Renal cortical epithelial cell (primary cell): ENCODE measurements around the gene MEGF6. TPM values are rescaled to one million over a fixed set of nuclear protein-coding genes. Genes with fewer than 3 reads are reported as not detected.

Source experiments
- DNase-seq: peaks from one replicate; pipeline ENCODE4 v3.0.0-alpha.2; 2011; ENCODE audit warnings: low read depth
- total RNA-seq: library from RNA; depleted of rRNA; stranded (reverse); fragments of >200 nt; gene quantifications from 2 replicates; pipeline ENCODE4 v1.2.3, GENCODE V29; 2014

MEGF6 gene
- total RNA-seq, 1 donor from 2014 or later, result 5.7 TPM

GRCh38 chr1:3469849-3470649 is 141.3 kb downstream of the MEGF6 start:
- no peak for DNase-seq

GRCh38 chr1:3469104-3469848 is 142.0 kb downstream of the MEGF6 start:
- DNase-seq, result no peak

DNA sequence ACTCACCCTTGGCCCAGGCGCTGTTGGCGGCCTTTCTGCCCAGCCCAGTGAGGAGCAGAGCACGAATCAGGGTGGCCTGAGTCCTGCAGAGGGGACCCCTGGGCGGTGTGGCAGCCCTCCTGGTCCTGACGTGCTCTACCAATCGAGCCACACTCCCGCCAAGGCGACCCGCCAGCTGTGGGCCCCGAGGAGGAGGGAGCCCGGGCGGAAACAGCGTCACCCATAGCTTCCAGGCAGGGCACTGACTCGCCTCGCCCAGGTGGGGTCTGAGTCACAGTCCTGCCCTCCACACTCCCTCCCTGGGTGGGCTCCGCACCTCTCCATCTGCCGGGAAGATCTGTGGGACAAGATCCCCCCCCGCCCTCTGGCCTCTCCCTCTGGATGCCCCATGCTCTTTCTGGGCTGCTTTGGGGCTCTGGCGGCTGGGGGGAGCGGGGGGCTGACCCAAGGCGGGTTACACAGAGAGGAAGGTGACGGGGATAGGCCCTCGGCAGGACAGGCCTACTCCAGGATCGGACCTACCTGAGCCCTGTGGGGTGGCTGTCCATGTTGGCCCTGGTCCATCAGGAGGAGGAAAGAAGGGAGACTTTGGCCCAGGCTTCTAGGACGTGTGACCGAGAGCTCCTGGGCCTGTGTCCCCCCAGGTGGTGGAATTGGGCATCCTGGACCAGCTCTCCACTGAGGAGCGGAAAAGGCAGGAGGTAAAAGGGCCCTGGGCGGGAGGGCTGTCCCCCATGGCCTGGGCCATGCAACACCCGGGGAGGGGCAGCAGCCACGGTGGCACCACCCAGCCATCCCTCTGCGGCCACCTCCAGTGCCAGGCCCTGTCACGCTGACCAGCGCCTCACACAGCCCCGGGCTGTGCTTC is 142.8 kb downstream of the MEGF6 start:
- no peak for DNase-seq

DNA sequence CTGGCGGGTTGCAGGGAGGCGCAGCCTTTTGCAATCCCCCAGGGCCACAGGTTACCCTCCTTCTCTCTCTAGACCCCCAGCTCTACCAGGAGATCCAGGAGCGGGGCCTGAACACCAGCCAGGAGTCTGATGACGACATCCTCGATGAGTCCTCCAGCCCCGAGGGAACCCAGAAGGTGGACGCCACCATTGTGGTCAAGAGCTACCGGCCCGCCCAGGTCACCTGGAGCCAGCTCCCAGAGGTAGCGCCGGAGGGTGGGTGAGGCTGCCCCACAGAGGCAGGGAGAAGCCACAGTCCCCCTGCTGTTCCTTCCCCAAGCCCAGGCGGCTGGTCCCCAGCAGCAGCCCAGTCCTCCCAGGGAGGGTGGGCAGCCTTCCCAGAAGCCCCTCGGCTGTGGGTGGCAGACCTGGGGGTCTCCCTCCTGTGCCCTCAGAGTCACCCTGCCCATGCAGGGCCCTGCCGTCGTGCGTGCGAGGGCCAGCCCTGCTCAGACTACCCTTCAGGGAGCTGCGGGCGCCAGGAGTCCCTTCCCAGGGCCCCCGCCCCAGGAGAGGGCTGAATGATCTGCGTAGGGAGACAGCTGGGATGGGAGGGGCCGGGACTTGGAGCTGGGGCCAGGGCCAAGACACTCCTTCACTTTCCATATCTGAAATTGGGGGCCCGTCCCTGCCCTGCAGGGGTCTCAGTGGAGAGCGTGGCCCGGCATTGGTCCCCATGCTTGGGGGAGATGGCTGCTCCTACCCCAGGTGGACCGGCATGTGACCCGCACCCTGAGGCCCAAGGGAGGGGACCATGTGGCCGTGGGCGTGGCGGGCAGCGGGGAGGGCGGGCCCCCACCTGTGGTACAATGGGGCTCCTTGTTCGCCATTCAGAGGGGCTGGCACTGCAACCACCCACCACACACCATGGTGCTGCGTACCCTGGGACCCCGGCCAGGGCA is 143.9 kb downstream of the MEGF6 start:
- DNase-seq, result no peak

GRCh38 chr1:3466366-3467075 is 144.8 kb downstream of the MEGF6 start:
- no peak for DNase-seq

GRCh38 chr1:3465935-3466321 is 145.4 kb downstream of the MEGF6 start:
- no peak for DNase-seq

GRCh38 chr1:3465091-3465934 is 146.0 kb downstream of the MEGF6 start:
- no peak for DNase-seq

- DNase-seq, result no peak
Observed at GRCh38 chr1:3464649-3465025, 146.7 kb downstream of the MEGF6 start.

DNA sequence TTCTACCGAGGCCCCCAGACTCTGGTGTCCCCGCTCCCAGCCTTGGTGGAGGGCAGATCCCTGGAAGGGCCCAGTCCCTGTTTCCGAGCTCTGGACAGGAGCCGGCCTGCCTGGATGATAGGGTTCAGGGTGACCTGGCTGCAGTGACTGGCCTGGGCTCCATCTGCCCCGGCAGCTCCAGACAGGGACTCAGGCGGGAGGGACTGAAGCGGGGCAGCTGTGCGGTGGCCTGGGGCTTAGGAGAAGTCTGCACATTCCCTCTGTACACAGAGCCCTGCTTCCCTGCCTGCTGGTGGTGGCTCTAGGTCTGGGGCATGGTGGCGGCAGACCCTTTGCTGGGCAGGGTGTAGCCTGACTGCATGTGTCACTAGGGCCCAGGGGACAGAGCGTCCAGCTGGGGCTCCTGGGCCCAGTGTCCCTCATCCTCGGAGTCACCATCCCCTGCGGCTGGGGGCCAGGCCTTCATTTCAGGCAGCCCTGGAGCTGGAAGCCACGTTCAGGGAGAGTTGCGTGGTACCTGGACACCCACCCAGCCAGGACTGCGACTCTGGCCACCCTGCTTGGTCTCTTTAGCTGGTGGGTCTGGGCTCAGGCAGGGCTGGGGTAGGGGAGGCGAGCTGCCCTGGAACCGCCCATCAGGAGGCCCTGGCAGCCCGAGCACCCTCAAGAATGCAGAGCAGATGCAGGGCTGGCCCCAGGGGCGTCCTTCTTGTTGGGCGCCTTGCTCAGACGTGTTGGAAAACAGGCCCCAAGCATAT is 147.2 kb downstream of the MEGF6 start:
- no peak for DNase-seq

DNA sequence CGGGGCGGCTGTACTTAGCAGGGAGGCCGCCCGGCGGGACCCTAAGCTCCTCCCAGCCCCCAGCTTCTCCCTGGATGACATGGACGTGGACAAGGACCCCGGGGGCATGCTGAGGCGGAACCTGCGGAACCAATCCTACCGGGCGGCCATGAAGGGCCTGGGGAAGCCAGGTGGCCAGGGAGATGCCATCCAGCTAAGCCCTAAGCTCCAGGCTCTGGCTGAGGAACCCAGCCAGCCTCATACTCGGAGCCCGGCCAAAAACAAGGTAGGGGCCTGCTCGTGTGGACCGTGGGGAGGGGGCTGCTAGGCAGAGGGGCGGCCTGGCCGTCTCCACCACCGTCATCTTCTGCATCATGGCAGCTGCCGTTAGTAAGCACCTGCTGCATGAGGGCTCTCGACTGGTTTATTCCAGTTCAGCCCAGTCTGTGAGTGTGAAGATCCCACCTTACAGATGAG is 147.9 kb downstream of the MEGF6 start:
- DNase-seq, result no peak

DNA sequence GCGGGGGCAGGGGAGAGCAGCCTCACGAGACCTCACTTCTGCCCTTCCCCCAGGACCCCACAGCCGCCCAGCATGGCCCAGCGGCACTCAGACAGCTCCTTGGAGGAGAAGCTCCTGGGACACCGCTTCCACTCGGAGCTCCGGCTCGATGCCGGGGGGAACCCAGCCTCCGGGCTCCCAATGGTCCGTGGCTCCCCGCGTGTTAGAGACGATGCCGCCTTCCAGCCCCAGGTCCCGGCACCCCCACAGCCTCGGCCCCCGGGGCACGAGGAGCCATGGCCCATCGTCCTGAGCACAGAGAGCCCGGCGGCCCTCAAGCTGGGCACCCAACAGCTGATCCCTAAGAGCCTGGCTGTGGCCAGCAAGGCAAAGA is 148.3 kb downstream of the MEGF6 start:
- DNase-seq, result no peak

DNA sequence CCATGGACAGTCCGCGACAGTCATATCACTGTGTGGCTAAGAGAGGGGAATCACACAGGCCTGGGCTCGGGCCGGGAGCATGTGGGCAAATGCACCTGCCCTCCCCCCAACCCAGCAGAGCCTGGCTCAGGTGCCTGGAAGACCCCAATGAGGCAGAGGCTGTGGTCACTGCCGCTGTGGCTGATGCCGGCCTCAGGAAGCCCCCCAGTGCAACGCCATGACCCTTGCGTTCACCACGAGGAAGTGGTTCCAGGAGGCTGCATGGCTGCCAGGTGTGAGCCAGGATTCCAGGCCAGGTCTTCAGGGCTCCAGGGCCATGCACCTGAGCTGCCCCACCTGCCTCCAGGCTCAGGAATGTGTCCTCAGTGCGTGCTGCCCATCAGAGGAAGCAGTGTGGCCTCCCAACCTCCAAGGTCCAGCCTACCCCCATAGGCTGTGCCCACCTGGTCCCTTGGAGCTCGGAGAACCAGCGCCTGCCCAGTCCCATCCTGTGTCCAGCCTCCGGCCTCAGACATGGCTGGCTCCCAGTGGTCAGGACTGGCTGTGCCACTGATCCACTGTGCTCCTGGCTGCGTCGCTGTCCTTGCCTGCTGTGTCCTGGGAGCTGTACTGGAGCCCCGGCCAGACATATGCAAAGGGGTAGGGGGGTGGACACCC is 148.8 kb downstream of the MEGF6 start:
- DNase-seq, result no peak

GRCh38 chr1:3461934-3462275 is 149.4 kb downstream of the MEGF6 start:
- no peak for DNase-seq

DNA sequence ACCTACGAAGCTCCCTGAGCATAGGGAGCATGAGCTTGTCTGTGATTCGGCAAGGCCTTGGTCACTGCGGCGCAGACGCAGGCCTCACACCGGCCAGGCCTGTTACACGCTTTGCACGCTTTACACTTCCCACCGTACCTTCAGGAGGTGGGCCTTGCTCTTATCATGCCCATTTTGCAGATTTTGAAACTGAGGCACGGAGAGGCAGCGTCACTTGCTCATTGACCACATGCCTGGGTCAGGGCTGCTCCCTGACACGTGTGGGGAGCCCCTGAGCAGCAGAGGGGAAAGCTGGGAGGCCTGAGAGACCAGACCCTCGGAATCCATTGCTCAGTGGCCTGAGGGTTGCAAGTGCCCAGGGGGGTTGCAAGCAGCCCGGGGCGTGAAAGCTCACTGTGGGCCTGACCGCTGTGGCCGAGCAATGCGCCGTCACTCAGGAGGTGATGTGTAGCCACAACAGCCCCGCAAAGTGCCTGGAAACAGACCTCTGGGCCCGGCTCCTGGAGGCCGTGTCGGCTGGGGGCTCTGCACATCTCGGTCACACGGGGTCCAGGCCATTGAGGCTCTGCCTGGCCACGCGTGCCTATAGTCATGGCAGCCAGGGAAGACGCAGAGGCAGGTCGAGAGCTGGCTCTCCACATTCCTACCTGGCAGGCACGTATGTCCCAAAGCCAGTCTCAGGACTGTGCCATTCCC is 149.9 kb downstream of the MEGF6 start:
- DNase-seq, result no peak

DNA sequence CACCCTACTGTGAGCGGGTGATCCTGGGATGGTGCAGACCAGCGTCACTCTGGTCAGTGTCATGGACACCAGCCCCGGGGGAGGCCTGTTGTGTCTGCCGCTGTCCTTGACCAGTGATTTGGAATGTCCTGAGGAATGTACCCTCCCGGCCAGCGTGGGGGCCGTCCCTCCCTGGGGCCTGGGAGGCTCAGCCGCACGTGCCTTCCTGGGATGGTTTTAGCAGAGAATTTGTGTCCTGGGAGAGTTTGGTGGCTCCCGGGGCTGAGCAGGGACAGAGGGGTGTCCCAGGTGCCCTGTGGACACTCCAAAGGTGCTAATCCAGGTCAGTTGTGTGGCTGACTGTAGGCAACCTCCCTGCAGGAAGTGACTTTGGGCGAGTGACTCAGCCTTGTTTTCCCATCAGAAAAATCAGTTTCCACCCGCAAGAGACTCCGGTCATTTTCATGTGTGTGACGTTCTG is 150.6 kb downstream of the MEGF6 start:
- DNase-seq, result peak; percentile 59

- peak; percentile 15 for DNase-seq
Observed at GRCh38 chr1:3459940-3460671, 151.2 kb downstream of the MEGF6 start.
